ENCODE results near the gene MED27.

Gene MED27

DNA sequence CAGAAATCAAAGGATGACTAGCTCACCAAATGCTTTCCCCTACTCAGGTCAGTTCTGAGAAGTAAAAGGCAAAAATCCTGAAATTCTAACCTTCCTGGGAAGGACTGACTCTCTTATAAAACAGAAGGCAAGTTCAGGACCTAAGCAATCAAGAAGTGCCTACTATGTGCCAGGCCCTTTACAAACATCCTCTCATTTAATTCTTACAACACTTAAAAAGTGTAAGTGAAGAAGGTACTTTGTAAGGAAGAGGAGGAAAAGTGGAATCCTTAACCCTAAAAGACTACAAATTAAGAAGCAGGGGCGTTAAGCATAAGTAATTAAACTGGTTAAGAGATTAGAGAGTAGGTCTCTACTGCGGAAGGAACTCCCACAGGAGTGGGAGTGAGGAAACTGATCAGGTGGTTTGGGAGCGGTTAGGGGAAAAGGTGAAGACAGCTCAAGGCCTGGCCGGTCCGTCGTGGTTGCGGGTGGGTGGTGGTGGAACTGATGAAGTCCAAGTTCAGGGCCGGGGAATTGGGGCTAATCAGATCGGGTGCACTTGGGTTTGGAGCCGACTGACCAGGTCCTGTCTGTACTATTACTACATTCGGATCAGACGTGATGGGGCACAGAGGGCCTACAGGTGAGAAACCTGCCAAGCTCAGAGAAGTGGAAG is 839 bp downstream of the MED27 start:
- H3K4me1 ChIP-seq, result peaks cover 35% of the 10 kb centered on the region
- H3K4me3 ChIP-seq, result peak overlapping the region; percentile 83
- peaks cover 34% of the 10 kb centered on the region for H3K36me3 ChIP-seq
- H3K4me2 ChIP-seq, result peak overlapping the region; percentile 99
- H3K27ac ChIP-seq, result peak overlapping the region; percentile 80
- peaks cover 28% of the 10 kb centered on the region for H4K20me1 ChIP-seq
- H3K9ac ChIP-seq, result peak overlapping the region; percentile 88
- no peaks in the 10 kb centered on the region for H3K9me3 ChIP-seq
- no peaks in the 10 kb centered on the region for H3K27me3 ChIP-seq
- no peak for TF ChIP-seq Cebpa-rat (IDR thresholded peaks at IDR 0.05)

DNA sequence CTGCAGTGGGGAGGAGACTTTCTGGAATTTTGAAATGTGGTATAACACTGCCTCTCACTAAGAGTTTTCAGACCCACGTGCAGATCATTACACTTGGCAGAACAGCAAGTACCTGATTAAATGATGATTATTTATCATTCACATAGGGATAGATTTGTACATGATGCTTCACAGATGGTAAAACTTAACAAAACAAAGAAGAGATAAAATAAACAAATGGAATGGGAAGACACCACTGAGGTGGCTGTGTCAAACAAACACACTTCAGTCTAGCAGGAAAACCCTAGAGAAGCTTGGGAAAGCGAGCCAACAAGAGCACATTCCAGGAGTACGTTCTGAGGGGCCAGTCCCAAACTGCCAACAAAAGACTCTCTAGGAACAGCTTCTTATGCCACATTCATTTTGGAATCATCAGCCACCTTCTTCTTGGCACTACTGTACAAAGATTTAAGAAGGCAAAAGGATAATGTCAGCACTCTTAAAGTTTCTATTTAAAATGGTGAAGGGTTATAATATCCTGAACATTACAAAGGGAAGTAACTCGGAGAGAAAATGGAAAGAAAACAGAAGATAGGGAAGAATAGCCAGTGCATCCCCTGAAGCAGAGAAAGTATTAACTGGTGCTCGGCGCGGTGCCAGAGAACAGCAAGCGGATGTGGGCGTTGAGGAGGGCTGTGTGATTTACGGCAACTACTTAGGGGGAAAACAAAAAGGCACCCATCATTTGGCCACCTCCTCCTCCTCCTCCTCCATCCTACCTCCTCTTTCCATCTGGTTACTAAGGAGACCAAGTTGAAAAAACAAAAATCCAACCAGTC is 1.6 kb downstream of the MED27 start:
- TF ChIP-seq Cebpa-rat (IDR thresholded peaks at IDR 0.05), result no peak
- Histone ChIP-seq H3K27me3 (no peaks in the 10 kb centered on the region), H3K4me1 (peaks cover 35% of the 10 kb centered on the region), H3K4me2 (peak overlapping the region; percentile 99), H3K4me3 (peak overlapping the region; percentile 83), H3K36me3 (peaks cover 42% of the 10 kb centered on the region), H3K9ac (peak overlapping the region; percentile 88), H4K20me1 (peaks cover 36% of the 10 kb centered on the region), H3K27ac (no peak overlapping the region), H3K9me3 (no peaks in the 10 kb centered on the region)

DNA sequence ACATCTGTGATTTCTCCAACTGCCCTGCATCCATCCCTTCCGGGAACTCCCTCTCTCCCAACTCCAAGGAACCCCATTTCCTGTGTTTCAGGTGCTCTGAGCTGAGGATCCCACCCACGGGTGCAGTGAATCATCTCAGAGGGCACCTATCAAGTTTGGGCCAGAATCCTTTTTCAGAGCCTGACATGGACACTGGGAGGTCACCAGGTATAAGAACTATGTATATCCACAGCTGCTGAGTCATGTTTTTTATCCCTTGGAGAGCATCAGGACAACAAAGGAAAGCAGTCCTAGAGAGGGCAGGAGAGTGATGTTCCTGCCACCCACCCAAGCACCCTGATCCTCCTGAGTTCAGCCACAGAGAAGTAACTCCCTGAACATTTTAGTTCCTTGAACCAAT is 3.8 kb downstream of the MED27 start:
- Histone ChIP-seq H3K4me2 (no peak overlapping the region), H3K4me1 (peaks cover 35% of the 10 kb centered on the region), H3K27me3 (no peaks in the 10 kb centered on the region), H4K20me1 (peaks cover 58% of the 10 kb centered on the region), H3K36me3 (peaks cover 63% of the 10 kb centered on the region), H3K9me3 (no peaks in the 10 kb centered on the region), H3K9ac (no peak overlapping the region), H3K27ac (no peak overlapping the region), H3K4me3 (no peak overlapping the region)
- no peak for TF ChIP-seq Cebpa-rat (IDR thresholded peaks at IDR 0.05)

DNA sequence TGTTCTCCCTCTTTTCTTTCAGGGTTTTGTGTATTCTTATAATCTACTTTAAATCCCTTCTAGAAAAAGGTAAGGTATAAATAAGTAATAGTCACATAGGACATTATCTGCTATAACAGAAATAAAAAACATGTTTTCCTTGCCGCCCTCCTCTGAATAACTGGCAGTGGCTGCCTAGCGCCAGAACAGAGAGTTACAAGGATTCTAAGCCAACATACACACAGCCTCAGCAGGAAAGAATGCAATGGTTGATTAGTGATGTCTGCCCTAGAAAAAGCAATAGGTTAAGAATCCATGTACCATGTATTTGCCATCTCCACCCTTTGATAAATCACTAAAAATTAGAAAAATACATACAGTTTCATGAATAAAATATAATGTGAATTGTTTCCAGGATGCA is 4.9 kb downstream of the MED27 start:
- H3K4me3 ChIP-seq, result no peak overlapping the region
- H3K9ac ChIP-seq, result no peak overlapping the region
- peaks cover 69% of the 10 kb centered on the region for H4K20me1 ChIP-seq
- no peak overlapping the region for H3K4me2 ChIP-seq
- peaks cover 31% of the 10 kb centered on the region for H3K4me1 ChIP-seq
- no peaks in the 10 kb centered on the region for H3K27me3 ChIP-seq
- no peak overlapping the region for H3K27ac ChIP-seq
- TF ChIP-seq Cebpa-rat (IDR thresholded peaks at IDR 0.05), result no peak
- no peaks in the 10 kb centered on the region for H3K9me3 ChIP-seq
- H3K36me3 ChIP-seq, result peaks cover 71% of the 10 kb centered on the region

DNA sequence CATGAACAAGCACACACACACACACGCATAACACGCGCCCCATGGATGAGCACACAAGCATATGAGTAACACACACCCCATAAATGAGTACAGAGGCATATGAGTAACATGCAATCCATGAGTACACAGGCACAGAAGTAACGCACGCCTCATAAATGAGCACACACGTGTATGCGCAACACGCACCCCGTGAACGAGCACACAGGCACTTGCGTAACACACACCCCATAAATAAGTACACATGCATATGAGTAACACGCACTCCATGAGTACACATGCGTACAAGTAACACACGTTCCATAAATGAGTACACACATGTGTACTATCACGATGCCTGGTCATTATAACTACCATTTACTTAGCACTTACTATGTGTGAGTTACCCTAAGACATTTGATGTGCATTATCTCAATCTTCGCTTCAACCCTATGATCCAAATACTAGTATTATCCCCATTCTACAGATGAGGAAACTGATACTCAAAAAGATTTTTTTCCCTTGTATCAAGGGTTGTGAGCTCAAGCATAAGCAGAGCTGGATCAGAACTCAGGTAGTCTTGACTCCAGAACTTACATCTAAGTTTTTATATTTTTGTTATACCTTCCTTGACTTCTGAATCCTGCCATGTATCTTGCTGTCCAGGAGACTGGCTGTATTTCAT is 7.7 kb downstream of the MED27 start:
- H3K9ac ChIP-seq, result no peak overlapping the region
- peaks cover 91% of the 10 kb centered on the region for H3K36me3 ChIP-seq
- no peak overlapping the region for H3K4me2 ChIP-seq
- no peaks in the 10 kb centered on the region for H3K9me3 ChIP-seq
- no peak overlapping the region for H3K4me3 ChIP-seq
- H3K27ac ChIP-seq, result no peak overlapping the region
- no peaks in the 10 kb centered on the region for H3K27me3 ChIP-seq
- TF ChIP-seq Cebpa-rat (IDR thresholded peaks at IDR 0.05), result no peak
- peaks cover 19% of the 10 kb centered on the region; the same call in 1 of the 2 replicates for H3K4me1 ChIP-seq
- H4K20me1 ChIP-seq, result peaks cover 84% of the 10 kb centered on the region

DNA sequence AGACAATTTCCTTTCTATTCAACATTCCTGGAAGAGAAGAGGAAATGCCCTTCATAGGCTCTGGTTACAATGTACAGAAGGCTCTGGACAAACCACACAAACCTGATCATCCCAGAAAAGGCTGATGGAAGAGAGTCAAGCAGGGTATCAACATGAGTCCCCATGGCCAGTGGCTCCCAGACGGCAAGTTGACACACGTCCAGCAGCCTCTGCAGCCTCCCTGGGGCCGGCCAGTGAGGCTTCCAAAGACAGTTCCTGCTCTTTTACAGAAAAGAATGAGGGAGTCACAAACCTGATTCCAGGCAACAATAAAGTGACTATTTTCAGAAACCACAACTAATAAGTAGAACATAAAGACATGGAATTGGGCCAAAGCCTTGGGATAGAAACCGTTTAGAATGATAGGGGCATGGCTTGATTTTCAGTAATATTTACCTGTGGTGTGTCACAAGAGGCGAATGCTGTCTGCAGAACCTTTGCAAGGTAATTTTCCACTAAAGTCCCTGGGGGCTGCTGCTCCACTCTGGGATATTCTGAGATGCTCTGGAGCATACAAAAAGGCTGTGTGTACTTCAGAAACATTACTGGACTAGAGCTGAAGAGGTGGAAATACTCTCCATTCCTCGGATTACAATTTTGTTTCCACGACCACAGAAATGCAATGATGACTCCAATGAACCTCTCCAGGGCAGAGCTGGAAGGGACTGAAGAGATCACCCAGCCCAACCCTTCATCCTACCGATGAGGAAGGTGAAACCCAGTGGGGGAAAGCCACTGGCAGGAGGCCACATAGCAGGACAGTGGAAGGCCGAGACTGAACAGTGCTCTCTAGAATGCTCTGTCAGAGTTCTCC is 10.4 kb downstream of the MED27 start:
- Histone ChIP-seq H3K9ac (no peak overlapping the region), H3K9me3 (no peaks in the 10 kb centered on the region), H3K27ac (no peak overlapping the region), H3K4me1 (peaks cover 10% of the 10 kb centered on the region; the same call in 1 of the 2 replicates), H3K4me2 (no peak overlapping the region), H3K36me3 (peaks cover 91% of the 10 kb centered on the region), H3K27me3 (no peaks in the 10 kb centered on the region), H3K4me3 (no peak overlapping the region), H4K20me1 (peaks cover 99% of the 10 kb centered on the region)
- no peak for TF ChIP-seq Cebpa-rat (IDR thresholded peaks at IDR 0.05)

DNA sequence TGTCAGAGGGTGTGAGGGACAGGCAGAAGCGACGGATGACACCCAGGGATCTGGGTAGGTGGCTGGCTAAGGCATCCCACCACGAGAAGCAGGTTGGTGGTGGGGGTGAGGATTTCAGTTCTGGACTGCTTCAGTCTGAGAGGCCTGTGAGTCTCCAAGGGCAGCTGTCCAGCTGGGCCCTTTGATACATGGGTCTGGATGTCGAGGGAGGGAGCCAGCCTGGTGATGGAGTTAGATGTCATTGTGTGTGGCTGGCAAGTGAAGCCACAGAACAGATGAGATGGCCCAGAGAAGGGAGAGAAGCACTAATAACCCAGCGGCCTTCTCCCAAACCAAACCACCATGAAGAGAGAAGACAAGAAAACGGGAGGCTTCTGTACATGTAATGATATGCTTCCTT is 11.1 kb downstream of the MED27 start:
- TF ChIP-seq Cebpa-rat (IDR thresholded peaks at IDR 0.05), result no peak
- Histone ChIP-seq H3K4me2 (no peak overlapping the region), H3K36me3 (peaks cover 93% of the 10 kb centered on the region), H3K4me1 (peaks cover 12% of the 10 kb centered on the region), H3K27me3 (no peaks in the 10 kb centered on the region), H3K27ac (no peak overlapping the region), H3K9ac (no peak overlapping the region), H3K4me3 (no peak overlapping the region), H3K9me3 (no peaks in the 10 kb centered on the region), H4K20me1 (peaks cover 99% of the 10 kb centered on the region)

DNA sequence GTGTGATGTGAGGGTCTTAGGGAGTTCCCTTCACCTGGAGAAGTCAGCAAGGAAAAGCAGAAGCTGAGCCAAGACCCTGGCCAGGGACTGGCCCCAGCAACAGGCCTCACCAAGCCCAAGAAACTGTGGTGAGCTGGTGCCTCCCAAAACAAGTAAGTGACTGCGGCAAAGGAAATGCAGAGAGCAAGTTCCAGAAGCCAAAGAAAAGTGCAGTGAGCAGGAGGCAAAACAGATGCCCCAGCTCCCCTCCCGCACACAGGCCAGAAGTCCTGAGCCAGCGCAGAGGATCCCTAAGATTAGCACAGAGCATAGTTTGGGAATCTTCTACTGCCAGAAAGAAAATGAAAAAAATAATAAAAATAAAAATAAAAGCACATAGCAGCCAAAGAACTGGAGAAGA is 13.2 kb downstream of the MED27 start:
- H3K27ac ChIP-seq, result no peak overlapping the region
- H3K4me3 ChIP-seq, result no peak overlapping the region
- no peak overlapping the region for H3K4me2 ChIP-seq
- H4K20me1 ChIP-seq, result peaks cover 99% of the 10 kb centered on the region
- H3K9ac ChIP-seq, result no peak overlapping the region
- H3K9me3 ChIP-seq, result no peaks in the 10 kb centered on the region
- H3K27me3 ChIP-seq, result no peaks in the 10 kb centered on the region
- no peak for TF ChIP-seq Cebpa-rat (IDR thresholded peaks at IDR 0.05)
- peaks cover 85% of the 10 kb centered on the region for H3K36me3 ChIP-seq
- peaks cover 19% of the 10 kb centered on the region for H3K4me1 ChIP-seq

DNA sequence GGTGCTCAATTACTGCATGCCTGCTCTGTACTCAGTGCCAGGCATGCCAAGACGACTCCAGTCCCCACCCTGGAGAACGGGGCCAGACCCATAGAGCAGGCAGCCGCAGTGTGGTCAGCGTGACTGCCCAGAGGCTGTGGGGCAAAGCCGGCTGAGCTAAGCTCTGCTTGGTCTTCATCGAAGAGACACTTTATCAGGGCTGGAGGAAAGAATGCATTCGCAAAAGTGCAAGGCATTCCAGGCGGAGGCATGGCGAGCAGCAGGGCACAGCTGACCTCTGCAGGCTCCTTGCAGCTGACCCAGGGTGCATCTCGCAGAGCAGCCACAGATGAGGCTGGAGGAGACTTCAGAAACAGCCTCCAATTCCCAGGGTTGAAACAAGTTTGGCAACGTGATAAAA is 13.6 kb downstream of the MED27 start:
- H3K36me3 ChIP-seq, result peaks cover 82% of the 10 kb centered on the region
- H3K27ac ChIP-seq, result no peak overlapping the region
- no peaks in the 10 kb centered on the region for H3K9me3 ChIP-seq
- TF ChIP-seq Cebpa-rat (IDR thresholded peaks at IDR 0.05), result no peak
- no peak overlapping the region for H3K9ac ChIP-seq
- H3K27me3 ChIP-seq, result no peaks in the 10 kb centered on the region
- H3K4me1 ChIP-seq, result peaks cover 19% of the 10 kb centered on the region
- H4K20me1 ChIP-seq, result peaks cover 99% of the 10 kb centered on the region
- no peak overlapping the region for H3K4me3 ChIP-seq
- H3K4me2 ChIP-seq, result no peak overlapping the region

Measured in BLaER1 (cell line).